Measurements from ENCODE around the gene PSORS1C2.

The PSORS1C2 gene

GRCh38 chr6:31145386-31145785, 6.5 kb upstream of the PSORS1C2 start:
- TF ChIP-seq CTCF (IDR thresholded peaks at IDR 0.05; ENCODE audit: control insufficient read depth, extremely low read depth, insufficient read depth), result no peak
- no peak overlapping the region for H3K4me3 ChIP-seq (ENCODE audit: low read depth, low read length)
- no peak for DNase-seq (ENCODE audit: low read depth)

GRCh38 chr6:31144970-31145340, 6.1 kb upstream of the PSORS1C2 start:
- no peak for TF ChIP-seq CTCF (IDR thresholded peaks at IDR 0.05; ENCODE audit: control insufficient read depth, extremely low read depth, insufficient read depth)
- no peak for DNase-seq (ENCODE audit: low read depth)
- H3K4me3 ChIP-seq (ENCODE audit: low read depth, low read length), result no peak overlapping the region

GRCh38 chr6:31144296-31144969, 5.6 kb upstream of the PSORS1C2 start:
- no peak for DNase-seq (ENCODE audit: low read depth)
- no peak overlapping the region for H3K4me3 ChIP-seq (ENCODE audit: low read depth, low read length)
- no peak for TF ChIP-seq CTCF (IDR thresholded peaks at IDR 0.05; ENCODE audit: control insufficient read depth, extremely low read depth, insufficient read depth)

- no peak for DNase-seq (ENCODE audit: low read depth)
- no peak overlapping the region for H3K4me3 ChIP-seq (ENCODE audit: low read depth, low read length)
- no peak for TF ChIP-seq CTCF (IDR thresholded peaks at IDR 0.05; ENCODE audit: control insufficient read depth, extremely low read depth, insufficient read depth)
Measured at GRCh38 chr6:31143148-31143547, 4.3 kb upstream of the PSORS1C2 start.

GRCh38 chr6:31142361-31142761, 3.5 kb upstream of the PSORS1C2 start:
- DNase-seq (ENCODE audit: low read depth), result no peak
- no peak for TF ChIP-seq CTCF (IDR thresholded peaks at IDR 0.05; ENCODE audit: control insufficient read depth, extremely low read depth, insufficient read depth)
- no peak overlapping the region for H3K4me3 ChIP-seq (ENCODE audit: low read depth, low read length)

GRCh38 chr6:31140643-31141042, 1.8 kb upstream of the PSORS1C2 start:
- TF ChIP-seq CTCF (IDR thresholded peaks at IDR 0.05; ENCODE audit: control insufficient read depth, extremely low read depth, insufficient read depth), result no peak
- no peak overlapping the region for H3K4me3 ChIP-seq (ENCODE audit: low read depth, low read length)
- no peak for DNase-seq (ENCODE audit: low read depth)

GRCh38 chr6:31139599-31139998, 733 bp upstream of the PSORS1C2 start:
- DNase-seq (ENCODE audit: low read depth), result no peak
- no peak overlapping the region for H3K4me3 ChIP-seq (ENCODE audit: low read depth, low read length)
- TF ChIP-seq CTCF (IDR thresholded peaks at IDR 0.05; ENCODE audit: control insufficient read depth, extremely low read depth, insufficient read depth), result no peak

Data from LNCaP clone FGC (cell line).